K562 (cell line): ENCODE data around the gene NUDT15. TPM values are rescaled to one million over a fixed set of nuclear protein-coding genes. Genes with fewer than 3 reads are reported as not detected.

ENCODE experiments used
- CBFA2T2 ChIP-seq: fragments of 450-650 bp; conservative IDR thresholded peaks from 2 replicates; pipeline ENCODE4 v1.6.1; 2017; ENCODE audit warnings: mild to moderate bottlenecking
- CEBPZ ChIP-seq: fragments of 150-350 bp; IDR thresholded peaks from 2 replicates; pipeline ENCODE4 v1.6.1; 2014; ENCODE audit warnings: low read depth, mild to moderate bottlenecking, low read length, borderline replicate concordance
- CTCF ChIP-seq, 3 experiments: IDR thresholded peaks in 2 of 3; conservative IDR thresholded peaks in 1 of 3; 2 replicates each; pipeline ENCODE4 v1.5.1; 2011 to 2012; ENCODE audit warnings: low read length in 3 of 3, mild to moderate bottlenecking in 3 of 3, control low read depth in 2 of 3, improper control_type of control experiment in 1 of 3, inconsistent platforms in 1 of 3, low read depth in 1 of 3, mixed read lengths in 1 of 3, moderate library complexity in 1 of 3; ENCODE audit not compliant: insufficient read depth in 2 of 3
- DNMT1 ChIP-seq: fragments of 450-650 bp; IDR thresholded peaks from 2 replicates; pipeline ENCODE4 v1.6.1; 2016; ENCODE audit warnings: antibody characterized with exemption, mild to moderate bottlenecking
- EWSR1 ChIP-seq: fragments of 450-650 bp; IDR thresholded peaks from 2 replicates; pipeline ENCODE4 v1.6.1; 2018; ENCODE audit warnings: borderline replicate concordance, mild to moderate bottlenecking, low read depth, moderate library complexity; ENCODE audit not compliant: partially characterized antibody
- GTF2A2 ChIP-seq: IDR thresholded peaks from 2 replicates; pipeline ENCODE4 v1.6.1; 2016; ENCODE audit warnings: mild to moderate bottlenecking, missing genetic modification characterization, missing compliant biosample characterization
- KDM2B ChIP-seq: fragments of 250-450 bp; sonication (Bioruptor Pico); IDR thresholded peaks from 2 replicates; pipeline ENCODE4 v1.8.0; 2021; ENCODE audit warnings: mild to moderate bottlenecking, moderate library complexity
- MCM7 ChIP-seq, 2 experiments: fragments of 450-650 bp; IDR thresholded peaks; 2 replicates each; pipeline ENCODE4 v1.6.1; 2016 to 2018
- PRPF4 ChIP-seq: fragments of 200-400 bp; formaldehyde crosslinking; IDR thresholded peaks from one replicate; pipeline ENCODE4 v1.6.1; 2017; ENCODE audit warnings: low read length, low read depth, mild to moderate bottlenecking; ENCODE audit not compliant: insufficient read depth, poor library complexity, severe bottlenecking
- PYGO2 ChIP-seq: fragments of 450-650 bp; IDR thresholded peaks from 2 replicates; pipeline ENCODE4 v1.6.1; 2016; ENCODE audit warnings: mild to moderate bottlenecking, missing genetic modification characterization, moderate library complexity, missing compliant biosample characterization
- RFX1 ChIP-seq: fragments of 450-650 bp; IDR thresholded peaks from 2 replicates; pipeline ENCODE4 v1.6.1; 2016; ENCODE audit warnings: mild to moderate bottlenecking, moderate library complexity
- RUNX1 ChIP-seq: sonication (generic); IDR thresholded peaks from 2 replicates; pipeline ENCODE4 v1.6.1; 2016; ENCODE audit warnings: antibody characterized with exemption, low read depth
- SRSF1 ChIP-seq: fragments of 200-400 bp; formaldehyde crosslinking; IDR thresholded peaks from 2 replicates; pipeline ENCODE4 v1.6.1; 2017; ENCODE audit warnings: mild to moderate bottlenecking, low read depth, low read length, moderate library complexity
- SRSF7 ChIP-seq: fragments of 200-400 bp; formaldehyde crosslinking; optimal IDR thresholded peaks from 2 replicates; pipeline ENCODE3; 2017; ENCODE audit warnings: mild to moderate bottlenecking, low read depth, low read length
- TGIF2 ChIP-seq: sonication (generic); formaldehyde crosslinking; IDR thresholded peaks from 2 replicates; pipeline ENCODE4 v1.8.1; 2022; ENCODE audit warnings: mild to moderate bottlenecking, missing genetic modification reagents, moderate library complexity
- TRIM24 ChIP-seq, 2 experiments: fragments of 450-650 bp; IDR thresholded peaks; 2 replicates each; pipeline ENCODE4 v1.6.1; 2016
- XRCC5 ChIP-seq: fragments of 200-400 bp; formaldehyde crosslinking; IDR thresholded peaks from 2 replicates; pipeline ENCODE4 v1.6.1; 2017; ENCODE audit warnings: low read depth, mild to moderate bottlenecking, low read length
- ZFX ChIP-seq: sonication (generic); formaldehyde crosslinking; IDR thresholded peaks from 2 replicates; pipeline ENCODE4 v1.8.0; 2022; ENCODE audit warnings: mild to moderate bottlenecking, missing genetic modification reagents, moderate library complexity
- ZKSCAN8 ChIP-seq: fragments of 200-800 bp; sonication (Bioruptor generic); IDR thresholded peaks from 2 replicates; pipeline ENCODE4 v1.6.1; 2016; ENCODE audit warnings: missing genetic modification characterization, missing compliant biosample characterization
- ZNF12 ChIP-seq: sonication (generic); formaldehyde crosslinking; IDR thresholded peaks from 2 replicates; pipeline ENCODE4 v1.4.0; 2020; ENCODE audit warnings: mild to moderate bottlenecking, missing genetic modification reagents
- ZNF311 ChIP-seq: fragments of 250-450 bp; sonication (Bioruptor Pico); IDR thresholded peaks from 2 replicates; pipeline ENCODE4 v1.4.0; 2020; ENCODE audit warnings: mild to moderate bottlenecking, moderate library complexity
- ZNF507 ChIP-seq: conservative IDR thresholded peaks from 2 replicates; pipeline ENCODE4 v1.6.1; 2017; ENCODE audit warnings: missing genetic modification characterization, missing compliant biosample characterization
- ZNF511 ChIP-seq: sonication (generic); formaldehyde crosslinking; IDR thresholded peaks from 2 replicates; pipeline ENCODE4 v1.8.0; 2022; ENCODE audit warnings: mild to moderate bottlenecking, missing genetic modification reagents
- ZNF668 ChIP-seq: fragments of 250-450 bp; sonication (Bioruptor Pico); IDR thresholded peaks from 2 replicates; pipeline ENCODE4 v1.8.0; 2022; ENCODE audit warnings: mild to moderate bottlenecking, inconsistent platforms
- polyA plus RNA-seq, 8 experiments: library from polyadenylated mRNA; depleted of rRNA in 4 of 8; stranded (reverse) in 5 of 8; unstranded in 3 of 8; fragments of >200 nt; fragmentation: Nextera tagmentation in 2 of 8; fragmentation: Illumina TruSeq in 1 of 8; extraction: Ambion mirVana in 2 of 8; extraction: Trizol in 1 of 8; gene quantifications; 2 replicates each; pipeline versions ENCODE4 v1.2.1 to v1.2.3, GENCODE V29; 2011 to 2014; ENCODE audit warnings: inconsistent platforms in 1 of 8, missing spikeins in 1 of 8
- total RNA-seq, 7 experiments: library from RNA; depleted of rRNA in 6 of 7; stranded (reverse); fragments of >200 nt in 6 of 7; fragmentation: Illumina TruSeq in 2 of 7; extraction: Trizol in 2 of 7; gene quantifications; 2 replicates each; pipeline versions ENCODE4 v1.2.1 to v1.2.3, GENCODE V29; 2011 to 2021; ENCODE audit warnings: low replicate concordance in 1 of 7

Gene NUDT15
- total and polyA plus RNA-seq, 9 of the 15 experiments (the other 6 are each of a cell fraction or from before 2014, with no cell fraction given), result 14.2 to 26.9 (median 21.6) TPM

GRCh38 chr13:48037346-48038173, at the start of gene NUDT15 (continued):
- no peak for TF ChIP-seq CEBPZ
- TF ChIP-seq ZNF507, result no peak
- no peak for TF ChIP-seq MCM7 (IDR thresholded peaks at IDR 0.05)
- TF ChIP-seq RFX1, result no peak
- TF ChIP-seq ZNF311 (CRISPR knock-in tag), result no peak
- TF ChIP-seq ZFX, result peak; percentile 53
- no peak for TF ChIP-seq SRSF1
- 0 out of 2 replicates have a peak, but pooled peaks have one; percentile 61 for TF ChIP-seq ZNF12
- no peak for TF ChIP-seq PRPF4
- no peak for TF ChIP-seq RUNX1
- no peak for TF ChIP-seq PYGO2 (tag)
- TF ChIP-seq CTCF (IDR thresholded peaks at IDR 0.05 in 2 of 3, conservative IDR thresholded peaks at IDR 0.05 in 1 of 3; ENCODE audit: insufficient read depth in 2 of 3, low read depth in 1 of 3, low read length in 3 of 3), result peak; percentile 96 to 99 (median 99)
- no peak; a peak in 1 of 4 replicates for TF ChIP-seq TRIM24 (IDR thresholded peaks at IDR 0.05)
- TF ChIP-seq ZKSCAN8 (CRISPR knock-in tag), result no peak
- TF ChIP-seq DNMT1, result no peak
- no peak; the same call in 1 of the 2 replicates for TF ChIP-seq TGIF2
- TF ChIP-seq KDM2B, result no peak
- TF ChIP-seq SRSF7, result no peak
- TF ChIP-seq CBFA2T2, result no peak
- peak; percentile 89 for TF ChIP-seq XRCC5
- no peak for TF ChIP-seq GTF2A2
- no peak for TF ChIP-seq ZNF668 (CRISPR knock-in tag)
- peak; percentile 29; the same call in 1 of the 2 replicates for TF ChIP-seq ZNF511 (CRISPR knock-in tag)
- TF ChIP-seq EWSR1, result no peak
